Hepatocyte (in vitro differentiated cells): ENCODE measurements around the gene GAS2L1. TPM values are rescaled to one million over a fixed set of nuclear protein-coding genes. Genes with fewer than 3 reads are reported as not detected.
A peak's percentile ranks its signal among the peaks of the same experiment; 100 is the strongest.

Source experiments
- DNase-seq: peaks from one replicate; pipeline ENCODE4 v3.0.0-alpha.2; 2016; ENCODE audit warnings: low spot score
- H2AFZ ChIP-seq: fragments of 200-600 bp; sonication (generic); 2 replicates; pipeline ENCODE4 v1.6.0; 2016; ENCODE audit warnings: antibody characterized with exemption, mild to moderate bottlenecking
- H3K27ac ChIP-seq: fragments of 200-600 bp; sonication (generic); 2 replicates; pipeline ENCODE4 v1.5.1; 2016; ENCODE audit warnings: mild to moderate bottlenecking
- H3K27me3 ChIP-seq: fragments of 200-600 bp; sonication (generic); 2 replicates; pipeline ENCODE4 v1.6.1; 2016
- H3K36me3 ChIP-seq: fragments of 200-600 bp; sonication (generic); replicated peaks from 2 replicates; pipeline ENCODE4 v1.5.1; 2016; ENCODE audit warnings: low read depth; ENCODE audit not compliant: insufficient read depth
- H3K4me1 ChIP-seq: fragments of 200-600 bp; sonication (generic); 2 replicates; pipeline ENCODE4 v1.5.1; 2016; ENCODE audit warnings: mild to moderate bottlenecking, moderate library complexity; ENCODE audit not compliant: insufficient read depth
- H3K4me2 ChIP-seq: fragments of 200-600 bp; sonication (generic); 2 replicates; pipeline ENCODE4 v1.6.0; 2016
- H3K4me3 ChIP-seq: fragments of 200-600 bp; sonication (generic); 2 replicates; pipeline ENCODE4 v1.5.1; 2016; ENCODE audit warnings: mild to moderate bottlenecking
- H3K79me2 ChIP-seq: fragments of 200-600 bp; sonication (generic); 2 replicates; pipeline ENCODE4 v1.6.0; 2017; ENCODE audit warnings: mild to moderate bottlenecking
- H3K9me2 ChIP-seq: fragments of 200-600 bp; sonication (generic); replicated peaks from 2 replicates; pipeline ENCODE4 v1.6.0; 2017; ENCODE audit warnings: mild to moderate bottlenecking; ENCODE audit not compliant: insufficient read depth
- H3K9me3 ChIP-seq: fragments of 200-600 bp; sonication (generic); 2 replicates; pipeline ENCODE4 v1.5.1; 2016; ENCODE audit warnings: low read depth, mild to moderate bottlenecking
- H4K20me1 ChIP-seq: fragments of 200-600 bp; sonication (generic); 2 replicates; pipeline ENCODE4 v1.6.0; 2016; ENCODE audit warnings: mild to moderate bottlenecking; ENCODE audit not compliant: insufficient read depth, poor library complexity, severe bottlenecking
- EZH2 ChIP-seq: fragments of 200-600 bp; sonication (generic); IDR thresholded peaks from 2 replicates; pipeline ENCODE4 v1.6.1; 2016; ENCODE audit warnings: antibody characterized with exemption, mild to moderate bottlenecking, borderline replicate concordance
- EZH2phosphoT487 ChIP-seq: fragments of 200-600 bp; sonication (generic); IDR thresholded peaks from one replicate; pipeline ENCODE4 v1.6.1; 2018; ENCODE audit warnings: antibody characterized with exemption, mild to moderate bottlenecking, low read depth, moderate library complexity; ENCODE audit not compliant: unreplicated experiment, severe bottlenecking
- WGBS: methylation state at CpG from one replicate; pipeline ENCODE4 v1.1.6; 2016; ENCODE audit warnings: low lambda C conversion rate; ENCODE audit errors: missing lambda C conversion rate; 5-methylcytosine and 5-hydroxymethylcytosine counted together
- polyA plus RNA-seq: library from polyadenylated mRNA; unstranded; fragments of >200 nt; fragmentation: Nextera tagmentation; extraction: Ambion mirVana; gene quantifications from 2 replicates; pipeline ENCODE4 v1.2.1, GENCODE V29; 2016
- total RNA-seq: library from RNA; depleted of rRNA; stranded (reverse); fragments of >200 nt; gene quantifications from 2 replicates; pipeline ENCODE4 v1.2.3, GENCODE V29; 2014
- TF ChIP-seq, protein P1 (sequence below): fragments of 200-600 bp; sonication (generic); IDR thresholded peaks from 2 replicates; pipeline ENCODE4 v1.5.1; 2016; ENCODE audit warnings: antibody characterized with exemption, mild to moderate bottlenecking; ENCODE audit not compliant: poor library complexity

Gene GAS2L1
- total and polyA plus RNA-seq, 2 experiments from 2014 or later = 10.4 to 46.0 TPM

DNA sequence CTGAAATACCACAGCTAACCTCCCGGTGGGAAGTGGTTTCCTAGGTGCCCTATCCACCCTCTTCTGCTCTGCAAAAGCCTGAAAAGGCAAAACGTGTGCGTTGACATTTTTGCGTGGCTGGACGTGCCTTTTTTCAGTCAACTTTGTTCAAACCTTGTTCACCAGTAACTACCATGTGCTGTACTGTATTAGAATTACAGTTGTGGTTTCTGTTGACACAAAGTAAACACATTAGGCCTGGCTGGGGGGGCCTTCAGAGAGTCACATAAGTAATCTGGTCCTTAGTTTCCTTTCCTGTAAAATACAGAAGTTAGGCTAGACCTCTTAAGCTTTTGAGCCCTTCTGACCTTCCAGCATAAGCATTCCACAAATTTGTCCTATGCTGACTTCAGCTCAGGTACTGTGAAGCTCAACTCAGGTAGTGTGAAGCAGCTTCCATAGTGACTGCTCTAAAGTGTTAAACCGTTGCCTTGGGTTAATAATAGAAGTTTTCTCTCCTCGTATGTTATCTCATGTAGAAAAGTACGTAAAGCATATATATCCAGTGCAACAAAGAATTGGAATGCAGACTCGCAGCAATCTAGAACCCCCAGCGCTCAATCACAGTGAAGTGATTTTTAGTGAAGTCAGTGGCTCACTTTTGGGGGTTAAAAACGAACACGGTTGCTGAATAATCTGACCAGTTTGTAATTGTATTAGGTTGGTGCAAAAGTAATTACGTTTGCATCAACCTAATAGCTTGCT lies 36.5 kb upstream of the GAS2L1 start:
- Histone ChIP-seq H3K9me2 (no peaks in the 10 kb centered on the region), H3K9me3 (no peaks in the 10 kb centered on the region), H3K79me2 (peaks cover 85% of the 10 kb centered on the region), H3K27me3 (no peaks in the 10 kb centered on the region), H3K4me1 (peaks cover 32% of the 10 kb centered on the region), H2AFZ (no peak overlapping the region), H3K27ac (peak overlapping the region; percentile 97), H4K20me1 (peaks cover 64% of the 10 kb centered on the region), H3K4me2 (peak overlapping the region; percentile 94), H3K36me3 (no peaks in the 10 kb centered on the region), H3K4me3 (peak overlapping the region; percentile 39)
- 12% methylated on average over 13 of the region's 13 CpGs for WGBS
- TF ChIP-seq, protein P1, sequence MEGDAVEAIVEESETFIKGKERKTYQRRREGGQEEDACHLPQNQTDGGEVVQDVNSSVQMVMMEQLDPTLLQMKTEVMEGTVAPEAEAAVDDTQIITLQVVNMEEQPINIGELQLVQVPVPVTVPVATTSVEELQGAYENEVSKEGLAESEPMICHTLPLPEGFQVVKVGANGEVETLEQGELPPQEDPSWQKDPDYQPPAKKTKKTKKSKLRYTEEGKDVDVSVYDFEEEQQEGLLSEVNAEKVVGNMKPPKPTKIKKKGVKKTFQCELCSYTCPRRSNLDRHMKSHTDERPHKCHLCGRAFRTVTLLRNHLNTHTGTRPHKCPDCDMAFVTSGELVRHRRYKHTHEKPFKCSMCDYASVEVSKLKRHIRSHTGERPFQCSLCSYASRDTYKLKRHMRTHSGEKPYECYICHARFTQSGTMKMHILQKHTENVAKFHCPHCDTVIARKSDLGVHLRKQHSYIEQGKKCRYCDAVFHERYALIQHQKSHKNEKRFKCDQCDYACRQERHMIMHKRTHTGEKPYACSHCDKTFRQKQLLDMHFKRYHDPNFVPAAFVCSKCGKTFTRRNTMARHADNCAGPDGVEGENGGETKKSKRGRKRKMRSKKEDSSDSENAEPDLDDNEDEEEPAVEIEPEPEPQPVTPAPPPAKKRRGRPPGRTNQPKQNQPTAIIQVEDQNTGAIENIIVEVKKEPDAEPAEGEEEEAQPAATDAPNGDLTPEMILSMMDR = no peak
- TF ChIP-seq EZH2phosphoT487 (no peak), EZH2 (no peak)
- DNase-seq = no peak

DNA sequence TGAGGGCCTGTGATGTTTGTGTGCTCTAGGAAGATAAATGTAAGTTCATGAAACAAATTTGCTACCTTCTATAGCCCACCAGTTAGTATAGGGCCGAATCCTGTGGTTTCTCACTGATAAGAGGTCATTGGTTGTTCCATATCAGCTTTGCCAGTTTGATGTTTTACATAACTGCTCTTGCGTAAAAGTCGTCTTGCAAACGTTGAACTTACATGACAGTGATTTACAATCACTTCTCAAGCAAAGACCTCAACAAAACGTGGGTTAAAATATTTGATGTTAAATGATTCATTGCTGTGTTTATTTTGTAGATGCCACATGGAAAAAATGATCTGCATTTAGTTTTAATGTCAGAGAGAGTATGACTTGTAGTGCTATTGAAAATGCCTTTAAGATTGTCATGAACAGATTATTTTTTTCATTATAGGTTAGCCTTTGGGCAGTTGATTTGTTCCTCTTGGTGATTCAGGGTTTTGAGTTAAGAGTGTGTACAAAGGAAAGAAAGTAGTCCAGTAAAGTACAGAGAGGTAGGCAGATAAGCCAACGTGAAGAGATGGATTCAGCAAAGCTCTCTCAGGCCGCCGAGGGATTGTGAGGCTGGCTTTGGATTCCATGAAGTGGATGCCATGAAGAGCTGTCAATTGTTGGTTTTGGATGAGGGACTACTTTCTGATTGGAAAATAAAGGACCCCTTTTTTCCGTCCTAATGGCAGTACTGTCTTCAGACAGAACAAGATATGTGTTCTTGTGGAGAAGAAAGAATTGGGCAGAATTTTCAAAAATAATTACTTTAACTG lies 35.8 kb upstream of the GAS2L1 start:
- WGBS = 11% methylated on average over 9 of the region's 9 CpGs
- H3K9me2 ChIP-seq = no peaks in the 10 kb centered on the region
- H3K27ac ChIP-seq = peak overlapping the region; percentile 97
- H3K27me3 ChIP-seq = no peaks in the 10 kb centered on the region
- H3K79me2 ChIP-seq = peaks cover 93% of the 10 kb centered on the region
- peak overlapping the region; percentile 39 for H3K4me3 ChIP-seq
- peaks cover 38% of the 10 kb centered on the region for H3K4me1 ChIP-seq
- H3K4me2 ChIP-seq = peak overlapping the region; percentile 94
- TF ChIP-seq EZH2 (no peak), EZH2phosphoT487 (no peak)
- TF ChIP-seq, protein P1 = no peak
- no peaks in the 10 kb centered on the region for H3K36me3 ChIP-seq
- peaks cover 72% of the 10 kb centered on the region for H4K20me1 ChIP-seq
- H2AFZ ChIP-seq = no peak overlapping the region
- DNase-seq = peak; percentile 39
- H3K9me3 ChIP-seq = no peaks in the 10 kb centered on the region

DNA sequence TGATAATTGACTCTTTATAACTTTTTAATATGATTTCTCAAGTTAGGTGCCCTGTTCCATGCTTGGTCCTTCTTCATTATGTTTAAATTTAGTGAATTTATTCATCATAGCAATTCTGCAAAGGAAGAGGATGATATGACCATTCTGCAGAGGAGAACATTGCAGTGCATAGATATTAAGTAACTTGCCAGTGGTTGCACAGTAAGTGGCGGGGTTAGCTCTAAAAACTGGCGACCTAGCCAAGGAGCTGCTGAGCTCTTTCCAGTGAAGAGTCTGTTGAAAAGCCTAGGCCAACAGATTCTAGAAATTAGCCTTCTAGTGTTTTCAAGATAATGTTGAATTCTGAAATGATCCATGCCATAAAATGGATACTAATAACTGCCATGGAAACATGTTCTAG lies 33.8 kb upstream of the GAS2L1 start:
- Histone ChIP-seq H3K9me3 (no peaks in the 10 kb centered on the region), H3K4me1 (peaks cover 44% of the 10 kb centered on the region), H3K9me2 (no peaks in the 10 kb centered on the region), H3K4me2 (peak overlapping the region; percentile 94), H2AFZ (no peak overlapping the region), H4K20me1 (peaks cover 91% of the 10 kb centered on the region), H3K79me2 (peaks cover 94% of the 10 kb centered on the region), H3K4me3 (no peak overlapping the region), H3K27me3 (no peaks in the 10 kb centered on the region), H3K36me3 (no peaks in the 10 kb centered on the region), H3K27ac (no peak overlapping the region)
- DNase-seq = no peak
- WGBS = 92% methylated on average over 2 of the region's 2 CpGs
- TF ChIP-seq EZH2phosphoT487 (no peak), EZH2 (no peak)
- TF ChIP-seq, protein P1 = no peak
